GM23248 (cell line): ENCODE measurements around the gene APRT. TPM values are rescaled to one million over a fixed set of nuclear protein-coding genes. Genes with fewer than 3 reads are reported as not detected.

Experiments
- DNase-seq: peaks from one replicate; pipeline ENCODE4 v3.0.0-alpha.2; 2015
- H2AFZ ChIP-seq: fragments of 200-600 bp; sonication (generic); 2 replicates; pipeline ENCODE4 v1.6.1; 2016; ENCODE audit warnings: antibody characterized with exemption
- H3F3A ChIP-seq: fragments of 200-600 bp; sonication (generic); 2 replicates; pipeline ENCODE4 v1.6.1; 2016; ENCODE audit warnings: mild to moderate bottlenecking, antibody characterized with exemption, mixed run types; ENCODE audit not compliant: insufficient read depth
- H3K27ac ChIP-seq: fragments of 200-600 bp; sonication (generic); 2 replicates; pipeline ENCODE4 v1.5.1; 2016; ENCODE audit warnings: mild to moderate bottlenecking
- H3K27me3 ChIP-seq: fragments of 200-600 bp; sonication (generic); replicated peaks from 2 replicates; pipeline ENCODE4 v1.6.1; 2016; ENCODE audit warnings: mild to moderate bottlenecking; ENCODE audit not compliant: insufficient read depth
- H3K36me3 ChIP-seq: fragments of 200-600 bp; sonication (generic); 2 replicates; pipeline ENCODE4 v1.6.1; 2016; ENCODE audit warnings: low read depth, mild to moderate bottlenecking
- H3K4me1 ChIP-seq: fragments of 200-600 bp; sonication (generic); 2 replicates; pipeline ENCODE4 v1.6.1; 2016; ENCODE audit warnings: mild to moderate bottlenecking; ENCODE audit not compliant: insufficient read depth
- H3K4me2 ChIP-seq: fragments of 200-600 bp; sonication (generic); one replicate; pipeline ENCODE4 v1.6.1; 2016; ENCODE audit warnings: mild to moderate bottlenecking; ENCODE audit not compliant: unreplicated experiment
- H3K4me3 ChIP-seq: fragments of 200-600 bp; sonication (generic); 2 replicates; pipeline ENCODE4 v1.5.1; 2016; ENCODE audit warnings: mild to moderate bottlenecking
- H3K79me2 ChIP-seq: fragments of 200-600 bp; sonication (generic); 2 replicates; pipeline ENCODE4 v1.6.1; 2016; ENCODE audit warnings: mild to moderate bottlenecking; ENCODE audit not compliant: insufficient read depth
- H3K9ac ChIP-seq: fragments of 200-600 bp; sonication (generic); 2 replicates; pipeline ENCODE4 v1.6.1; 2016; ENCODE audit warnings: mild to moderate bottlenecking
- H3K9me2 ChIP-seq: fragments of 200-600 bp; sonication (generic); 2 replicates; pipeline ENCODE4 v1.6.1; 2016; ENCODE audit warnings: mixed run types, mild to moderate bottlenecking, moderate library complexity; ENCODE audit not compliant: insufficient read depth
- H3K9me3 ChIP-seq: fragments of 200-600 bp; sonication (generic); one replicate; pipeline ENCODE4 v1.6.1; 2017; ENCODE audit warnings: low read depth
- H4K20me1 ChIP-seq: fragments of 200-600 bp; sonication (generic); 2 replicates; pipeline ENCODE4 v1.6.0; 2016; ENCODE audit not compliant: insufficient read depth
- EZH2 ChIP-seq: fragments of 200-600 bp; sonication (generic); IDR thresholded peaks from 2 replicates; pipeline ENCODE4 v1.6.1; 2018; ENCODE audit warnings: antibody characterized with exemption, mild to moderate bottlenecking; ENCODE audit not compliant: insufficient read depth, poor library complexity, severe bottlenecking
- EZH2phosphoT487 ChIP-seq: fragments of 200-600 bp; sonication (generic); IDR thresholded peaks from 2 replicates; pipeline ENCODE4 v1.6.1; 2018; ENCODE audit warnings: antibody characterized with exemption, moderate library complexity, mild to moderate bottlenecking, low read depth; ENCODE audit not compliant: insufficient read depth
- WGBS, 2 experiments: methylation state at CpG; one replicate each; pipeline ENCODE4 v1.1.6; 2015 to 2017; ENCODE audit warnings: low lambda C conversion rate in 2 of 2, low coverage in 1 of 2; ENCODE audit errors: missing lambda C conversion rate in 2 of 2; 5-methylcytosine and 5-hydroxymethylcytosine counted together
- in situ Hi-C: fragments of 300-500 bp; cut with MboI; formaldehyde crosslinking; loops from 2 replicates; pipeline ENCODE4 v1.15.0; 2020
- polyA plus RNA-seq: library from polyadenylated mRNA; unstranded; fragments of >200 nt; fragmentation: Nextera tagmentation; extraction: Ambion mirVana; gene quantifications from 2 replicates; pipeline ENCODE4 v1.2.1, GENCODE V29; 2016
- total RNA-seq: library from RNA; depleted of rRNA; stranded (reverse); fragments of >200 nt; shearing (Covaris generic); gene quantifications from 2 replicates; pipeline ENCODE4 v1.2.3, GENCODE V29; 2014

APRT gene
- total and polyA plus RNA-seq, 2 experiments from 2014 or later = 150 to 224 TPM

DNA sequence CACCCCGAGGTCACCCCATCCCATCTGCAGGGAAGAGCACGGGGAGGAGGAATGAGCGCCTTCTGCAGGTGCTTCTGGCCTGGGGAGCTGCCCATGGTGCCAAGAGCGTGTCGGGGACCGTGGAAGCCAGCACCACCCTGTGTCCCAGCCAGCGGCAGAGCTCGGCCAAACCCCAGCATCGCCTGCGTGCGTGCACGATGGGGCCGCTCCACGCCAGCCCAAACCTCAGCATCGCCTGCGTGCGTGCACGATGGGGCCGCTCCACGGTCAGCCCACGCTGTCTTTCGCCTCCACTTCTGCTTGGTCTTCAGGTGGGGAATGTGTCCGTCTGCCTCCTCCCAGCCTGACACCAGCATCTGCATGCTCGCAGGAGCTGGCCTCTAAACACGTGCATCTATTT, 31.1 kb upstream of the APRT start:
- Histone ChIP-seq H3K36me3 (no peaks in the 10 kb centered on the region), H3K27ac (no peak overlapping the region), H3F3A (no peaks in the 10 kb centered on the region), H3K9me2 (no peaks in the 10 kb centered on the region), H3K27me3 (no peaks in the 10 kb centered on the region), H3K79me2 (no peaks in the 10 kb centered on the region), H2AFZ (no peak overlapping the region), H3K4me2 (no peak overlapping the region), H4K20me1 (no peaks in the 10 kb centered on the region), H3K9me3 (no peaks in the 10 kb centered on the region), H3K4me3 (no peak overlapping the region), H3K9ac (no peak overlapping the region), H3K4me1 (no peaks in the 10 kb centered on the region)
- no peak for DNase-seq
- in situ Hi-C loops = no loop called here
- TF ChIP-seq EZH2phosphoT487 (no peak), EZH2 (no peak)
- WGBS, 2 experiments = 92 to 96% methylated on average over 15 to 25 of the region's 25 CpGs

DNA sequence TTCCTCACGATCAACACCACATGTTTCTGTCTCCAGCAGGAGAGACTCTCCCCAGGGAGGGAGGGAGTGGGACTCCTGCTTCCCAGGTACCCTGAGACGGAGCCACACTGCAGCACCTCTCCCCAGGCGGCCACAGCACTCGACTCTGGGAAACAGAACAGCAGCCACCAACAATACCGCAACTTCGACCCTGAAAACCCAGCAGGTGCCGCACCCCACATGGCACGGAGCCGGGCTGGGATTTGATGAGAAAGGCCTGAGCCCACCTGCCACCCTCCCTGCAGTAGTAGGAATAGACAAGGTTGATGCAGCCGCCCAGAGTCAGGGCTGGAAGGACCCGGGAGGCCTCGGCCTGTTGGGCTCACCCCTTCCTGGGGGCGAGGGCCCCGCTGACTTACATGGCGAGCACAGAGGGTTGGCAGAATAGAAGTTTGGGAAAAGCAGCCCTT, 30.6 kb upstream of the APRT start:
- H3K79me2 ChIP-seq = no peaks in the 10 kb centered on the region
- no peaks in the 10 kb centered on the region for H3K4me1 ChIP-seq
- 96 to 99% methylated on average over 13 to 15 of the region's 15 CpGs for WGBS, 2 experiments
- no peaks in the 10 kb centered on the region for H3K9me2 ChIP-seq
- DNase-seq = no peak
- no peak overlapping the region for H3K4me2 ChIP-seq
- no peaks in the 10 kb centered on the region for H3K36me3 ChIP-seq
- in situ Hi-C loops = no loop called here
- no peaks in the 10 kb centered on the region for H3K27me3 ChIP-seq
- no peak overlapping the region for H3K9ac ChIP-seq
- no peak overlapping the region for H2AFZ ChIP-seq
- no peaks in the 10 kb centered on the region for H3F3A ChIP-seq
- H3K4me3 ChIP-seq = no peak overlapping the region
- no peaks in the 10 kb centered on the region for H3K9me3 ChIP-seq
- no peak overlapping the region for H3K27ac ChIP-seq
- H4K20me1 ChIP-seq = no peaks in the 10 kb centered on the region
- TF ChIP-seq EZH2 = no peak
- no peak for TF ChIP-seq EZH2phosphoT487

DNA sequence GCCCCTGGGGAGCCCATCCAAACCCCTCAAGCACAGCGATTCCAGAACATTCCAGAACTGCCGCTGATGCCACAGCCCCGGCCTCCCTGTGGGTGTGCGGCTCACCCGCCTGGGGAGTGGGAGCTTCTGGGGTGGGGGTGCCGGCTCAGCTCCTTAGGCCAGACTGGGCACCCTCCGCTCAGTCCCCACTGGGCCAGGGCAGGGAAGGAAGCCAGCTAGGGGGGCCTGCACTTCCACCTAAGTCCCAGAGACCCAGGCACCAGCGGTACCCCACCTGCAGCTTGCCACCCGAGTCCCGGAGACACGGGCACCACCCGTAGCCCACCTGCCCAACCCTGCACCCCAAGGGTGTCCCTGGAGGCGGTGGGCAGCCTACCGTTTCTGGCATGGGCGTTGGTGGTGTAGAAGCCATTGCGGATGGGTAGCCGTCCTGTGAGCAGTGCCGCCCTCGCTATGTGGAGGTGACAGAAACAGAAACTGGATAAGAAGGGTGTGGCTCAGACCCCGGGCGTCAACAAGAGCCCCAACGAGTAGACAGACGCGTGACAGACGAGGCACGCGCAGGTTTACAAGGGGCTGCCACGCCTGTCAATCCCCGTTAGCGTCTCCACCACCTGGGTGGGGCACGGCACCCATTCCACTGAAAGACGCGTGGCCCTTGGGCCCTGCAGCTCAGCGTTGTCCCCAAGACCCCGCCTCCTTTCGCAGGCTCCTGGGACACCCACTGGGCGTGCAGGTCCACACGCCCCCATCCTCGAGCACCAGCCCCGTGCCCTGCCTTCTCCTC, 30.0 kb upstream of the APRT start:
- H3K9ac ChIP-seq = no peak overlapping the region
- no peaks in the 10 kb centered on the region for H3K9me3 ChIP-seq
- H3K4me2 ChIP-seq = no peak overlapping the region
- in situ Hi-C loops = no loop called here
- H3K4me1 ChIP-seq = no peaks in the 10 kb centered on the region
- H3F3A ChIP-seq = no peaks in the 10 kb centered on the region
- DNase-seq = no peak
- H3K79me2 ChIP-seq = no peaks in the 10 kb centered on the region
- no peaks in the 10 kb centered on the region for H4K20me1 ChIP-seq
- TF ChIP-seq EZH2phosphoT487 (no peak), EZH2 (no peak)
- no peaks in the 10 kb centered on the region for H3K27me3 ChIP-seq
- no peaks in the 10 kb centered on the region for H3K36me3 ChIP-seq
- H3K27ac ChIP-seq = no peak overlapping the region
- no peak overlapping the region for H2AFZ ChIP-seq
- no peaks in the 10 kb centered on the region for H3K9me2 ChIP-seq
- no peak overlapping the region for H3K4me3 ChIP-seq
- 96 to 98% methylated on average over 33 to 40 of the region's 40 CpGs for WGBS, 2 experiments

GRCh38 chr16:88840600-88841215, 29.0 kb upstream of the APRT start:
- TF ChIP-seq EZH2phosphoT487 = no peak
- TF ChIP-seq EZH2 = no peak
- Histone ChIP-seq H3K27ac (no peak overlapping the region), H3K36me3 (no peaks in the 10 kb centered on the region), H3K4me2 (no peak overlapping the region), H2AFZ (no peak overlapping the region), H3K9me2 (no peaks in the 10 kb centered on the region), H3K27me3 (no peaks in the 10 kb centered on the region), H3K79me2 (no peaks in the 10 kb centered on the region), H3K9ac (no peak overlapping the region), H3F3A (no peaks in the 10 kb centered on the region), H3K9me3 (no peaks in the 10 kb centered on the region), H3K4me3 (no peak overlapping the region), H3K4me1 (no peaks in the 10 kb centered on the region), H4K20me1 (no peaks in the 10 kb centered on the region)
- DNase-seq = no peak
- WGBS, 2 experiments = 95 to 96% methylated on average over 26 to 30 of the region's 30 CpGs
- in situ Hi-C loops = no loop called here
